H1 (cell line): Measurements from ENCODE around the gene IVNS1ABP. TPM values are rescaled to one million over a fixed set of nuclear protein-coding genes. Genes with fewer than 3 reads are reported as not detected.

Experiments used
- CHD7 ChIP-seq: fragments of 300-600 bp; sonication (generic); IDR thresholded peaks from 2 replicates; pipeline ENCODE4 v1.7.1; 2012; ENCODE audit warnings: low read length, moderate library complexity, mild to moderate bottlenecking, inconsistent platforms; ENCODE audit not compliant: insufficient replicate concordance
- polyA plus RNA-seq, 7 experiments: library from polyadenylated mRNA; depleted of rRNA in 3 of 7; stranded (reverse) in 5 of 7; unstranded in 2 of 7; fragments of >200 nt in 5 of 7; fragments of 200-250 nt in 2 of 7; gene quantifications; 1 replicate in 5 of 7; 2 replicates in 1 of 7; 4 replicates in 1 of 7; pipeline versions ENCODE4 v1.2.1 to v1.2.3, GENCODE V29; 2011 to 2013; ENCODE audit warnings: missing spikeins in 2 of 7, mixed read lengths in 2 of 7
- total RNA-seq: library from RNA; stranded (reverse); fragmentation: NEBNext Ultra II Directional; extraction: Animal tissue kit (Norgen Biotek cat#: 25700); gene quantifications from 2 replicates; pipeline ENCODE4 v1.2.1, GENCODE V29; 2021

Gene IVNS1ABP
- total and polyA plus RNA-seq, 2 of the 8 experiments (the other 6 are each of a cell fraction or from before 2014, with no cell fraction given) = 65.9 to 189 TPM

GRCh38 chr1:185325413-185325812 is 8.4 kb upstream of the IVNS1ABP start (continued):
- no peak for TF ChIP-seq CHD7
